H1 (cell line): ENCODE measurements around the gene LSM4. TPM values are rescaled to one million over a fixed set of nuclear protein-coding genes. Genes with fewer than 3 reads are reported as not detected.
A peak's percentile ranks its signal among the peaks of the same experiment; 100 is the strongest.

Source experiments
- SP4 ChIP-seq: IDR thresholded peaks from 2 replicates; pipeline ENCODE4 v1.6.1; 2012; ENCODE audit warnings: low read length, inconsistent platforms
- TAF1 ChIP-seq: IDR thresholded peaks from 2 replicates; pipeline ENCODE4 v1.6.1; 2011; ENCODE audit warnings: mild to moderate bottlenecking, low read depth, low read length
- polyA plus RNA-seq, 7 experiments: library from polyadenylated mRNA; depleted of rRNA in 3 of 7; stranded (reverse) in 5 of 7; unstranded in 2 of 7; fragments of >200 nt in 5 of 7; fragments of 200-250 nt in 2 of 7; gene quantifications; 1 replicate in 5 of 7; 2 replicates in 1 of 7; 4 replicates in 1 of 7; pipeline versions ENCODE4 v1.2.1 to v1.2.3, GENCODE V29; 2011 to 2013; ENCODE audit warnings: missing spikeins in 2 of 7, mixed read lengths in 2 of 7
- total RNA-seq: library from RNA; stranded (reverse); fragmentation: NEBNext Ultra II Directional; extraction: Animal tissue kit (Norgen Biotek cat#: 25700); gene quantifications from 2 replicates; pipeline ENCODE4 v1.2.1, GENCODE V29; 2021
- TF ChIP-seq, protein P1 (sequence below), 3 experiments: IDR thresholded peaks; 1 replicate in 2 of 3; 2 replicates in 1 of 3; pipeline versions ENCODE4 v1.5.1 to v1.6.1; 2011; ENCODE audit warnings: low read length in 3 of 3, mild to moderate bottlenecking in 3 of 3, inconsistent platforms in 2 of 3, low read depth in 1 of 3, moderate library complexity in 1 of 3; ENCODE audit not compliant: insufficient read depth in 1 of 3; ENCODE audit errors: control extremely low read depth in 1 of 3

LSM4 gene
- total and polyA plus RNA-seq, 2 of the 8 experiments (the other 6 are each of a cell fraction or from before 2014, with no cell fraction given): 302 to 319 TPM

DNA sequence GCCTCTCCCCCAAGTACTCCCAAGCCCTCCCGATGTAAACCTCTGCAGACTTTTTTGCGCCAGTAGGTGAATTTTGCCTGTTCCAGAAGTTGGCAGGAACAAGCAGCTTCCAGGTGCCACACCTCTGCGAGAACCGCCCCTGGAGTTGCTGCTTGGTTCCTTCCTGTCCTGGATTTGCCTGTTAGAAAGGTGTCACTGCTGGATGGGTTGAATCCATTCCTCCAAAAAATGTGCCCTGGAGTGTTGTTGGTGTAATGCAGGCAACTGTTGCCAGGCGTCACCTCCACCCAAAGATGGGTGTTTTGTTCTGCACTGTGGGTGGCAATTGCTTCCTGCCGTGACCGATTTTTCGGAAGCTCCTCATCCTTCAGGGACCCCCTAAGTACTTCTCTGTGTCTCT lies 23.2 kb upstream of the LSM4 start (continued):
- TF ChIP-seq, protein P1, sequence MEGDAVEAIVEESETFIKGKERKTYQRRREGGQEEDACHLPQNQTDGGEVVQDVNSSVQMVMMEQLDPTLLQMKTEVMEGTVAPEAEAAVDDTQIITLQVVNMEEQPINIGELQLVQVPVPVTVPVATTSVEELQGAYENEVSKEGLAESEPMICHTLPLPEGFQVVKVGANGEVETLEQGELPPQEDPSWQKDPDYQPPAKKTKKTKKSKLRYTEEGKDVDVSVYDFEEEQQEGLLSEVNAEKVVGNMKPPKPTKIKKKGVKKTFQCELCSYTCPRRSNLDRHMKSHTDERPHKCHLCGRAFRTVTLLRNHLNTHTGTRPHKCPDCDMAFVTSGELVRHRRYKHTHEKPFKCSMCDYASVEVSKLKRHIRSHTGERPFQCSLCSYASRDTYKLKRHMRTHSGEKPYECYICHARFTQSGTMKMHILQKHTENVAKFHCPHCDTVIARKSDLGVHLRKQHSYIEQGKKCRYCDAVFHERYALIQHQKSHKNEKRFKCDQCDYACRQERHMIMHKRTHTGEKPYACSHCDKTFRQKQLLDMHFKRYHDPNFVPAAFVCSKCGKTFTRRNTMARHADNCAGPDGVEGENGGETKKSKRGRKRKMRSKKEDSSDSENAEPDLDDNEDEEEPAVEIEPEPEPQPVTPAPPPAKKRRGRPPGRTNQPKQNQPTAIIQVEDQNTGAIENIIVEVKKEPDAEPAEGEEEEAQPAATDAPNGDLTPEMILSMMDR (IDR thresholded peaks at IDR 0.05; ENCODE audit: control extremely low read depth in 1 of 3, insufficient read depth in 1 of 3, low read depth in 1 of 3, low read length in 3 of 3): peak; percentile 1 to 19 (median 4); a peak in 2 of 4 replicates
- 0 out of 2 replicates have a peak, but pooled peaks have one; percentile 28 for TF ChIP-seq TAF1
- no peak for TF ChIP-seq SP4
